ENCODE results near the gene GBE1.

The GBE1 gene

GRCh38 chr3:81545572-81545971 lies 215.9 kb downstream of the GBE1 start:
- Histone ChIP-seq H3K79me2 (ENCODE audit: insufficient read depth, low read length) (no peaks in the 10 kb centered on the region), H3K36me3 (ENCODE audit: low read length) (no peaks in the 10 kb centered on the region), H3K27ac (ENCODE audit: low read depth, low read length) (no peak overlapping the region), H3K27me3 (ENCODE audit: low read length) (no peaks in the 10 kb centered on the region), H3K9me2 (replicated peaks; ENCODE audit: insufficient read depth, low read length) (no peaks in the 10 kb centered on the region), H4K20me1 (ENCODE audit: low read depth, low read length) (no peaks in the 10 kb centered on the region), H3K9me3 (ENCODE audit: insufficient read depth, low read length) (peaks cover 10% of the 10 kb centered on the region; the same call in 1 of the 2 replicates), H2AFZ (ENCODE audit: low read depth, low read length, severe bottlenecking) (no peak overlapping the region), H3K4me2 (ENCODE audit: low read depth, low read length, poor library complexity, severe bottlenecking) (no peak overlapping the region), H3K4me3 (ENCODE audit: insufficient read depth, low read length, poor library complexity, severe bottlenecking) (no peak overlapping the region), H3K9ac (ENCODE audit: low read length) (no peak overlapping the region), H3F3A (ENCODE audit: insufficient read depth) (no peaks in the 10 kb centered on the region)
- TF ChIP-seq EZH2phosphoT487 (conservative IDR thresholded peaks at IDR 0.05; ENCODE audit: low read length), result no peak
- TF ChIP-seq, protein P1, sequence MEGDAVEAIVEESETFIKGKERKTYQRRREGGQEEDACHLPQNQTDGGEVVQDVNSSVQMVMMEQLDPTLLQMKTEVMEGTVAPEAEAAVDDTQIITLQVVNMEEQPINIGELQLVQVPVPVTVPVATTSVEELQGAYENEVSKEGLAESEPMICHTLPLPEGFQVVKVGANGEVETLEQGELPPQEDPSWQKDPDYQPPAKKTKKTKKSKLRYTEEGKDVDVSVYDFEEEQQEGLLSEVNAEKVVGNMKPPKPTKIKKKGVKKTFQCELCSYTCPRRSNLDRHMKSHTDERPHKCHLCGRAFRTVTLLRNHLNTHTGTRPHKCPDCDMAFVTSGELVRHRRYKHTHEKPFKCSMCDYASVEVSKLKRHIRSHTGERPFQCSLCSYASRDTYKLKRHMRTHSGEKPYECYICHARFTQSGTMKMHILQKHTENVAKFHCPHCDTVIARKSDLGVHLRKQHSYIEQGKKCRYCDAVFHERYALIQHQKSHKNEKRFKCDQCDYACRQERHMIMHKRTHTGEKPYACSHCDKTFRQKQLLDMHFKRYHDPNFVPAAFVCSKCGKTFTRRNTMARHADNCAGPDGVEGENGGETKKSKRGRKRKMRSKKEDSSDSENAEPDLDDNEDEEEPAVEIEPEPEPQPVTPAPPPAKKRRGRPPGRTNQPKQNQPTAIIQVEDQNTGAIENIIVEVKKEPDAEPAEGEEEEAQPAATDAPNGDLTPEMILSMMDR (IDR thresholded peaks at IDR 0.05; ENCODE audit: insufficient read depth, low read length, poor library complexity, severe bottlenecking), result no peak

- H3K4me3 ChIP-seq (ENCODE audit: insufficient read depth, low read length, poor library complexity, severe bottlenecking), result no peak overlapping the region
- no peaks in the 10 kb centered on the region for H3K9me2 ChIP-seq (replicated peaks; ENCODE audit: insufficient read depth, low read length)
- H4K20me1 ChIP-seq (ENCODE audit: low read depth, low read length), result no peaks in the 10 kb centered on the region
- no peaks in the 10 kb centered on the region for H3K27me3 ChIP-seq (ENCODE audit: low read length)
- H3K9me3 ChIP-seq (ENCODE audit: insufficient read depth, low read length), result peaks cover 8% of the 10 kb centered on the region; the same call in 1 of the 2 replicates
- H2AFZ ChIP-seq (ENCODE audit: low read depth, low read length, severe bottlenecking), result no peak overlapping the region
- H3K36me3 ChIP-seq (ENCODE audit: low read length), result no peaks in the 10 kb centered on the region
- H3K9ac ChIP-seq (ENCODE audit: low read length), result no peak overlapping the region
- H3K79me2 ChIP-seq (ENCODE audit: insufficient read depth, low read length), result no peaks in the 10 kb centered on the region
- H3K4me2 ChIP-seq (ENCODE audit: low read depth, low read length, poor library complexity, severe bottlenecking), result no peak overlapping the region
- H3F3A ChIP-seq (ENCODE audit: insufficient read depth), result no peaks in the 10 kb centered on the region
- no peak overlapping the region for H3K27ac ChIP-seq (ENCODE audit: low read depth, low read length)
- TF ChIP-seq, protein P1 (IDR thresholded peaks at IDR 0.05; ENCODE audit: insufficient read depth, low read length, poor library complexity, severe bottlenecking), result no peak
- no peak for TF ChIP-seq EZH2phosphoT487 (conservative IDR thresholded peaks at IDR 0.05; ENCODE audit: low read length)
Observed at GRCh38 chr3:81544385-81544784, 217.1 kb downstream of the GBE1 start.

GRCh38 chr3:81540787-81541186 lies 220.7 kb downstream of the GBE1 start:
- Histone ChIP-seq H3K4me3 (ENCODE audit: insufficient read depth, low read length, poor library complexity, severe bottlenecking) (no peak overlapping the region), H3K4me2 (ENCODE audit: low read depth, low read length, poor library complexity, severe bottlenecking) (no peak overlapping the region), H3K36me3 (ENCODE audit: low read length) (no peaks in the 10 kb centered on the region), H3K9me3 (ENCODE audit: insufficient read depth, low read length) (no peaks in the 10 kb centered on the region), H2AFZ (ENCODE audit: low read depth, low read length, severe bottlenecking) (no peak overlapping the region), H3K79me2 (ENCODE audit: insufficient read depth, low read length) (no peaks in the 10 kb centered on the region), H3K9ac (ENCODE audit: low read length) (no peak overlapping the region), H3K27ac (ENCODE audit: low read depth, low read length) (no peak overlapping the region), H3F3A (ENCODE audit: insufficient read depth) (no peaks in the 10 kb centered on the region), H3K9me2 (replicated peaks; ENCODE audit: insufficient read depth, low read length) (no peaks in the 10 kb centered on the region), H4K20me1 (ENCODE audit: low read depth, low read length) (no peaks in the 10 kb centered on the region), H3K27me3 (ENCODE audit: low read length) (no peaks in the 10 kb centered on the region)
- TF ChIP-seq EZH2phosphoT487 (conservative IDR thresholded peaks at IDR 0.05; ENCODE audit: low read length), result no peak
- TF ChIP-seq, protein P1 (IDR thresholded peaks at IDR 0.05; ENCODE audit: insufficient read depth, low read length, poor library complexity, severe bottlenecking), result no peak

Measured in SU-DHL-6 (cell line).